ENCODE results near the gene RALA. TPM values are rescaled to one million over a fixed set of nuclear protein-coding genes. Genes with fewer than 3 reads are reported as not detected.

The RALA gene
- total and polyA plus RNA-seq, 2 of the 13 experiments (the other 11 are each of a cell fraction or from before 2014, with no cell fraction given), result 11.8 to 19.5 TPM

GRCh38 chr7:39609935-39610263 lies 13.5 kb upstream of the RALA start:
- CTCF ChIA-PET (ENCODE audit: low intra/inter-chr PET ratio, low total read pairs), result no interaction called here
- POLR2A ChIA-PET, result interaction anchor here (0.9 kb wide), 1 partner anchor 13 kb away, joined by 3 read pairs; the partner anchor contains the start of gene RALA
- no peaks in the 10 kb centered on the region for H3K9me3 ChIP-seq (ENCODE audit: low read length)
- intact Hi-C loops (cut with micrococcal nuclease; ENCODE audit: unreplicated experiment) (no loop called here), in situ Hi-C loops (cut with HindIII; ENCODE audit: extremely low pct_ligation_motif_present, low pct_unique_long_range_greater_than_20kb) (no loop called here)
- no peak for DNase-seq (ENCODE audit: low spot score)
- no peaks in the 10 kb centered on the region for H3K79me2 ChIP-seq (ENCODE audit: insufficient read depth, low read length)
- no peak overlapping the region for H3K4me3 ChIP-seq (replicated peaks in 1 of 3; ENCODE audit: insufficient read depth in 1 of 3, low read depth in 2 of 3, low read length in 3 of 3)
- no peak for ATAC-seq
- no peaks in the 10 kb centered on the region for H3K36me3 ChIP-seq (replicated peaks in 1 of 2; ENCODE audit: control insufficient read depth in 1 of 2, insufficient read depth in 2 of 2, low read length in 2 of 2)
- H4K20me1 ChIP-seq (ENCODE audit: insufficient read depth, low read length), result no peaks in the 10 kb centered on the region
- no peaks in the 10 kb centered on the region for H3K4me1 ChIP-seq (ENCODE audit: insufficient read depth, low read length)
- TF ChIP-seq ZBED4 (CRISPR knock-in tag; IDR thresholded peaks at IDR 0.05; ENCODE audit: borderline replicate concordance) (no peak), ZNF292 (CRISPR knock-in tag; IDR thresholded peaks at IDR 0.05; ENCODE audit: borderline replicate concordance, low read depth) (no peak), ZNF367 (CRISPR knock-in tag; IDR thresholded peaks at IDR 0.05; ENCODE audit: borderline replicate concordance) (no peak)
- TF ChIP-seq, protein P1, sequence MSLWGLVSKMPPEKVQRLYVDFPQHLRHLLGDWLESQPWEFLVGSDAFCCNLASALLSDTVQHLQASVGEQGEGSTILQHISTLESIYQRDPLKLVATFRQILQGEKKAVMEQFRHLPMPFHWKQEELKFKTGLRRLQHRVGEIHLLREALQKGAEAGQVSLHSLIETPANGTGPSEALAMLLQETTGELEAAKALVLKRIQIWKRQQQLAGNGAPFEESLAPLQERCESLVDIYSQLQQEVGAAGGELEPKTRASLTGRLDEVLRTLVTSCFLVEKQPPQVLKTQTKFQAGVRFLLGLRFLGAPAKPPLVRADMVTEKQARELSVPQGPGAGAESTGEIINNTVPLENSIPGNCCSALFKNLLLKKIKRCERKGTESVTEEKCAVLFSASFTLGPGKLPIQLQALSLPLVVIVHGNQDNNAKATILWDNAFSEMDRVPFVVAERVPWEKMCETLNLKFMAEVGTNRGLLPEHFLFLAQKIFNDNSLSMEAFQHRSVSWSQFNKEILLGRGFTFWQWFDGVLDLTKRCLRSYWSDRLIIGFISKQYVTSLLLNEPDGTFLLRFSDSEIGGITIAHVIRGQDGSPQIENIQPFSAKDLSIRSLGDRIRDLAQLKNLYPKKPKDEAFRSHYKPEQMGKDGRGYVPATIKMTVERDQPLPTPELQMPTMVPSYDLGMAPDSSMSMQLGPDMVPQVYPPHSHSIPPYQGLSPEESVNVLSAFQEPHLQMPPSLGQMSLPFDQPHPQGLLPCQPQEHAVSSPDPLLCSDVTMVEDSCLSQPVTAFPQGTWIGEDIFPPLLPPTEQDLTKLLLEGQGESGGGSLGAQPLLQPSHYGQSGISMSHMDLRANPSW (CRISPR knock-in tag; IDR thresholded peaks at IDR 0.05; ENCODE audit: borderline replicate concordance), result no peak
- TF ChIP-seq, protein P2, sequence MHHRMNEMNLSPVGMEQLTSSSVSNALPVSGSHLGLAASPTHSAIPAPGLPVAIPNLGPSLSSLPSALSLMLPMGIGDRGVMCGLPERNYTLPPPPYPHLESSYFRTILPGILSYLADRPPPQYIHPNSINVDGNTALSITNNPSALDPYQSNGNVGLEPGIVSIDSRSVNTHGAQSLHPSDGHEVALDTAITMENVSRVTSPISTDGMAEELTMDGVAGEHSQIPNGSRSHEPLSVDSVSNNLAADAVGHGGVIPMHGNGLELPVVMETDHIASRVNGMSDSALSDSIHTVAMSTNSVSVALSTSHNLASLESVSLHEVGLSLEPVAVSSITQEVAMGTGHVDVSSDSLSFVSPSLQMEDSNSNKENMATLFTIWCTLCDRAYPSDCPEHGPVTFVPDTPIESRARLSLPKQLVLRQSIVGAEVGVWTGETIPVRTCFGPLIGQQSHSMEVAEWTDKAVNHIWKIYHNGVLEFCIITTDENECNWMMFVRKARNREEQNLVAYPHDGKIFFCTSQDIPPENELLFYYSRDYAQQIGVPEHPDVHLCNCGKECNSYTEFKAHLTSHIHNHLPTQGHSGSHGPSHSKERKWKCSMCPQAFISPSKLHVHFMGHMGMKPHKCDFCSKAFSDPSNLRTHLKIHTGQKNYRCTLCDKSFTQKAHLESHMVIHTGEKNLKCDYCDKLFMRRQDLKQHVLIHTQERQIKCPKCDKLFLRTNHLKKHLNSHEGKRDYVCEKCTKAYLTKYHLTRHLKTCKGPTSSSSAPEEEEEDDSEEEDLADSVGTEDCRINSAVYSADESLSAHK (CRISPR knock-in tag; IDR thresholded peaks at IDR 0.05; ENCODE audit: borderline replicate concordance), result no peak
- no peak overlapping the region for H2AFZ ChIP-seq (ENCODE audit: low read length)
- no peak overlapping the region for H3K4me2 ChIP-seq (ENCODE audit: low read depth, low read length)
- no peak overlapping the region for H3K9ac ChIP-seq (ENCODE audit: insufficient read depth, low read depth, low read length)
- FAIRE-seq, result no peak
- 72% methylated on average over 5 of the region's 5 CpGs for WGBS (ENCODE audit: low lambda C conversion rate)
- H3K27ac ChIP-seq (ENCODE audit: extremely low read length, insufficient read depth, low read length), result no peak overlapping the region
- H3K27me3 ChIP-seq (ENCODE audit: control insufficient read depth in 1 of 2, insufficient read depth in 2 of 2, low read length in 2 of 2), result no peaks in the 10 kb centered on the region; a peak in 1 of 5 replicates
- BruUV-seq (replicated peaks), result no TSS peak
